MM.1S (cell line): ENCODE data around the gene LAMTOR5.

Experiments
- EZH2 ChIP-seq: fragments of 300-600 bp; sonication (generic); optimal IDR thresholded peaks from 2 replicates; pipeline ENCODE3; 2017; ENCODE audit warnings: low read depth, mild to moderate bottlenecking, antibody characterized with exemption, low read length, mixed read lengths
- EZH2phosphoT487 ChIP-seq: fragments of 300-600 bp; sonication (generic); IDR thresholded peaks from 2 replicates; pipeline ENCODE4 v1.6.1; 2018; ENCODE audit warnings: antibody characterized with exemption, low read length
- TF ChIP-seq, protein P1 (sequence below): fragments of 300-600 bp; sonication (generic); IDR thresholded peaks from 2 replicates; pipeline ENCODE4 v1.5.1; 2016; ENCODE audit warnings: antibody characterized with exemption, low read length, mixed read lengths

GRCh38 chr1:110393286-110393685, 14.2 kb downstream of the LAMTOR5 start:
- TF ChIP-seq, protein P1, sequence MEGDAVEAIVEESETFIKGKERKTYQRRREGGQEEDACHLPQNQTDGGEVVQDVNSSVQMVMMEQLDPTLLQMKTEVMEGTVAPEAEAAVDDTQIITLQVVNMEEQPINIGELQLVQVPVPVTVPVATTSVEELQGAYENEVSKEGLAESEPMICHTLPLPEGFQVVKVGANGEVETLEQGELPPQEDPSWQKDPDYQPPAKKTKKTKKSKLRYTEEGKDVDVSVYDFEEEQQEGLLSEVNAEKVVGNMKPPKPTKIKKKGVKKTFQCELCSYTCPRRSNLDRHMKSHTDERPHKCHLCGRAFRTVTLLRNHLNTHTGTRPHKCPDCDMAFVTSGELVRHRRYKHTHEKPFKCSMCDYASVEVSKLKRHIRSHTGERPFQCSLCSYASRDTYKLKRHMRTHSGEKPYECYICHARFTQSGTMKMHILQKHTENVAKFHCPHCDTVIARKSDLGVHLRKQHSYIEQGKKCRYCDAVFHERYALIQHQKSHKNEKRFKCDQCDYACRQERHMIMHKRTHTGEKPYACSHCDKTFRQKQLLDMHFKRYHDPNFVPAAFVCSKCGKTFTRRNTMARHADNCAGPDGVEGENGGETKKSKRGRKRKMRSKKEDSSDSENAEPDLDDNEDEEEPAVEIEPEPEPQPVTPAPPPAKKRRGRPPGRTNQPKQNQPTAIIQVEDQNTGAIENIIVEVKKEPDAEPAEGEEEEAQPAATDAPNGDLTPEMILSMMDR = no peak
- no peak for TF ChIP-seq EZH2
- no peak for TF ChIP-seq EZH2phosphoT487
